Peyer's patch (tissue), 4 donors: ENCODE measurements around the gene DMTF1. TPM values are rescaled to one million over a fixed set of nuclear protein-coding genes. Genes with fewer than 3 reads are reported as not detected.

ENCODE experiments used
- DNase-seq, 3 donors: peaks; one replicate each; pipeline ENCODE4 v3.0.0-alpha.2; 2017 to 2019
- H3K27ac ChIP-seq, 4 donors: fragments of 200-600 bp; sonication (generic); one replicate each; pipeline ENCODE4 v1.5.1; 2016 to 2019
- H3K27me3 ChIP-seq, 2 donors: fragments of 200-600 bp; sonication (generic); one replicate each; pipeline ENCODE4 v1.5.1; 2019
- H3K36me3 ChIP-seq, 3 donors: fragments of 200-600 bp; sonication (generic); one replicate each; pipeline ENCODE4 v1.5.1; 2016 to 2019
- H3K4me1 ChIP-seq, 4 donors: fragments of 200-600 bp; sonication (generic); one replicate each; pipeline ENCODE4 v1.5.1; 2016 to 2019
- H3K4me3 ChIP-seq, 4 donors: fragments of 200-600 bp; sonication (generic); 1 replicate in 3 of 4; 2 replicates in 1 of 4; pipeline ENCODE4 v1.5.1; 2016 to 2019; ENCODE audit warnings: mild to moderate bottlenecking in 1 of 4
- H3K9me3 ChIP-seq, 4 donors: fragments of 200-600 bp; sonication (generic); one replicate each; pipeline ENCODE4 v1.5.1; 2016 to 2019; ENCODE audit warnings: mild to moderate bottlenecking in 1 of 4
- CTCF ChIP-seq, 6 experiments: fragments of 450-650 bp in 4 of 6; fragments of 200-600 bp in 2 of 6; sonication (generic) in 1 of 6; IDR thresholded peaks; one replicate each; pipeline ENCODE4 v1.5.1; 2017 to 2019; ENCODE audit warnings: antibody characterized with exemption in 6 of 6, mild to moderate bottlenecking in 3 of 6, moderate library complexity in 1 of 6
- POLR2A ChIP-seq, 2 donors: fragments of 450-650 bp; IDR thresholded peaks; one replicate each; pipeline ENCODE4 v1.5.1; 2017; ENCODE audit warnings: antibody characterized with exemption in 2 of 2, mild to moderate bottlenecking in 2 of 2, moderate library complexity in 2 of 2
- total RNA-seq, 4 donors: library from RNA; depleted of rRNA; stranded (reverse); fragments of >200 nt; gene quantifications; one replicate each; pipeline ENCODE4 v1.1.0, GENCODE V29; 2016

The DMTF1 gene
- total RNA-seq, 4 donors from 2014 or later, result 107 to 221 (median 154) TPM

GRCh38 chr7:87206361-87206760, 54.1 kb downstream of the DMTF1 start:
- Histone ChIP-seq H3K27ac (no peak overlapping the region), H3K36me3 (no peaks in the 10 kb centered on the region), H3K4me3 (no peak overlapping the region), H3K27me3 (no peaks in the 10 kb centered on the region), H3K4me1 (peaks cover 0 to 9% (median 6%) of the 10 kb centered on the region in 4 donors), H3K9me3 (peaks cover 0 to 19% (median 4%) of the 10 kb centered on the region in 4 donors)
- TF ChIP-seq CTCF (IDR thresholded peaks at IDR 0.05), result no peak
- TF ChIP-seq POLR2A (IDR thresholded peaks at IDR 0.05), result no peak
- no peak for DNase-seq

- no peak overlapping the region for H3K27ac ChIP-seq
- H3K4me3 ChIP-seq, result no peak overlapping the region
- peaks cover 0 to 19% (median 4%) of the 10 kb centered on the region in 4 donors for H3K9me3 ChIP-seq
- no peaks in the 10 kb centered on the region for H3K27me3 ChIP-seq
- peaks cover 0 to 30% (median 16%) of the 10 kb centered on the region in 4 donors for H3K4me1 ChIP-seq
- no peaks in the 10 kb centered on the region for H3K36me3 ChIP-seq
- no peak for TF ChIP-seq POLR2A (IDR thresholded peaks at IDR 0.05)
- TF ChIP-seq CTCF (IDR thresholded peaks at IDR 0.05), result no peak
- DNase-seq, result no peak
These were observed 57.2 kb downstream of the DMTF1 start for GRCh38 chr7:87209295-87209924.

GRCh38 chr7:87210506-87210905, 58.3 kb downstream of the DMTF1 start:
- peaks cover 0 to 9% (median 0%) of the 10 kb centered on the region in 4 donors for H3K9me3 ChIP-seq
- peaks cover 0 to 35% (median 18%) of the 10 kb centered on the region in 4 donors for H3K4me1 ChIP-seq
- TF ChIP-seq CTCF (IDR thresholded peaks at IDR 0.05) (no peak), POLR2A (IDR thresholded peaks at IDR 0.05) (no peak)
- DNase-seq, result no peak
- no peaks in the 10 kb centered on the region for H3K36me3 ChIP-seq
- H3K27me3 ChIP-seq, result no peaks in the 10 kb centered on the region
- no peak overlapping the region for H3K27ac ChIP-seq
- no peak overlapping the region for H3K4me3 ChIP-seq

- TF ChIP-seq POLR2A (IDR thresholded peaks at IDR 0.05) (no peak), CTCF (IDR thresholded peaks at IDR 0.05) (no peak)
- H3K4me1 ChIP-seq, result peaks cover 0 to 35% (median 25%) of the 10 kb centered on the region in 4 donors
- no peaks in the 10 kb centered on the region for H3K27me3 ChIP-seq
- DNase-seq, result no peak
- peak overlapping the region in 1 of 4 donors; percentile 53 for H3K27ac ChIP-seq
- H3K36me3 ChIP-seq, result no peaks in the 10 kb centered on the region
- H3K4me3 ChIP-seq, result no peak overlapping the region
- no peaks in the 10 kb centered on the region for H3K9me3 ChIP-seq
These were observed 60.2 kb downstream of the DMTF1 start for GRCh38 chr7:87212498-87212897.

GRCh38 chr7:87213252-87213651, 61.0 kb downstream of the DMTF1 start:
- no peak overlapping the region for H3K4me3 ChIP-seq
- peak overlapping the region in 1 of 4 donors; percentile 53 for H3K27ac ChIP-seq
- TF ChIP-seq CTCF (IDR thresholded peaks at IDR 0.05) (no peak), POLR2A (IDR thresholded peaks at IDR 0.05) (no peak)
- peaks cover 0 to 35% (median 28%) of the 10 kb centered on the region in 4 donors for H3K4me1 ChIP-seq
- H3K27me3 ChIP-seq, result no peaks in the 10 kb centered on the region
- no peaks in the 10 kb centered on the region for H3K36me3 ChIP-seq
- no peaks in the 10 kb centered on the region for H3K9me3 ChIP-seq
- DNase-seq, result no peak
